HepG2 (cell line): ENCODE measurements around the gene SMG7. TPM values are rescaled to one million over a fixed set of nuclear protein-coding genes. Genes with fewer than 3 reads are reported as not detected.

Experiments
- ADNP ChIP-seq: sonication (generic); formaldehyde crosslinking; IDR thresholded peaks from 2 replicates; pipeline ENCODE4 v1.4.0; 2020; ENCODE audit warnings: missing genetic modification reagents
- BRD4 ChIP-seq: sonication (generic); formaldehyde crosslinking; IDR thresholded peaks from 2 replicates; pipeline ENCODE4 v1.4.0; 2020; ENCODE audit warnings: missing genetic modification reagents
- MED1 ChIP-seq: sonication (generic); formaldehyde crosslinking; IDR thresholded peaks from 2 replicates; pipeline ENCODE4 v1.4.0; 2020; ENCODE audit warnings: missing genetic modification reagents
- MEF2D ChIP-seq: sonication (generic); formaldehyde crosslinking; IDR thresholded peaks from 2 replicates; pipeline ENCODE4 v1.5.1; 2020; ENCODE audit warnings: mild to moderate bottlenecking, missing genetic modification reagents
- MEIS2 ChIP-seq: sonication (generic); formaldehyde crosslinking; IDR thresholded peaks from 2 replicates; pipeline ENCODE4 v1.9.0; 2021; ENCODE audit warnings: mild to moderate bottlenecking, missing genetic modification reagents
- NFKBIZ ChIP-seq: IDR thresholded peaks from 2 replicates; pipeline ENCODE4 v1.6.1; 2018; ENCODE audit warnings: missing genetic modification reagents, missing compliant biosample characterization
- SP2 ChIP-seq: sonication (generic); formaldehyde crosslinking; IDR thresholded peaks from 2 replicates; pipeline ENCODE4 v1.5.1; 2020; ENCODE audit warnings: mild to moderate bottlenecking, missing genetic modification reagents
- SPEN ChIP-seq: sonication (generic); formaldehyde crosslinking; IDR thresholded peaks from 2 replicates; pipeline ENCODE4 v1.5.1; 2020; ENCODE audit warnings: low read depth, mild to moderate bottlenecking, missing genetic modification reagents
- TOPORS ChIP-seq: sonication (generic); formaldehyde crosslinking; IDR thresholded peaks from 2 replicates; pipeline ENCODE4 v1.8.0; 2023; ENCODE audit warnings: mild to moderate bottlenecking, missing genetic modification reagents
- ZBTB38 ChIP-seq: sonication (generic); formaldehyde crosslinking; IDR thresholded peaks from 2 replicates; pipeline ENCODE4 v1.5.1; 2020; ENCODE audit warnings: mild to moderate bottlenecking, missing genetic modification reagents
- ZNF143 ChIP-seq: sonication (generic); formaldehyde crosslinking; IDR thresholded peaks from 2 replicates; pipeline ENCODE4 v1.4.0; 2020; ENCODE audit warnings: missing genetic modification reagents
- ZNF619 ChIP-seq: sonication (generic); formaldehyde crosslinking; IDR thresholded peaks from 2 replicates; pipeline ENCODE4 v1.4.0; 2020; ENCODE audit warnings: mild to moderate bottlenecking, missing genetic modification reagents
- ZNF841 ChIP-seq: sonication (generic); formaldehyde crosslinking; IDR thresholded peaks from 2 replicates; pipeline ENCODE4 v1.8.1; 2023; ENCODE audit warnings: missing genetic modification reagents, borderline replicate concordance
- polyA plus RNA-seq, 8 experiments: library from polyadenylated mRNA; depleted of rRNA in 3 of 8; stranded (reverse) in 7 of 8; unstranded in 1 of 8; fragments of >200 nt; fragmentation: Illumina TruSeq in 4 of 8; extraction: Trizol in 4 of 8; gene quantifications; 2 replicates each; pipeline versions ENCODE4 v1.2.1 to v1.2.3, GENCODE V29; 2011 to 2016; ENCODE audit warnings: low read depth in 4 of 8, missing spikeins in 1 of 8, mixed read lengths in 1 of 8; ENCODE audit not compliant: insufficient read depth in 1 of 8
- total RNA-seq, 5 experiments: library from RNA; depleted of rRNA; stranded (reverse); fragments of >200 nt; fragmentation: Illumina TruSeq; extraction: Trizol; gene quantifications; 2 replicates each; pipeline ENCODE4 v1.2.3, GENCODE V29; 2016; ENCODE audit warnings: low read depth in 1 of 5
- TF ChIP-seq, protein P1 (sequence below): sonication (generic); formaldehyde crosslinking; IDR thresholded peaks from 2 replicates; pipeline ENCODE4 v1.4.0; 2020; ENCODE audit warnings: mild to moderate bottlenecking, missing genetic modification reagents
- TF ChIP-seq, protein P2 (sequence below): sonication (generic); formaldehyde crosslinking; IDR thresholded peaks from 2 replicates; pipeline ENCODE4 v1.8.1; 2023; ENCODE audit warnings: mild to moderate bottlenecking, inconsistent platforms, moderate library complexity, missing genetic modification reagents, borderline replicate concordance
- TF ChIP-seq, protein P3 (sequence below): sonication (generic); formaldehyde crosslinking; IDR thresholded peaks from 2 replicates; pipeline ENCODE4 v1.4.0; 2020; ENCODE audit warnings: mild to moderate bottlenecking, missing genetic modification reagents
- TF ChIP-seq, protein P4 (sequence below): sonication (generic); formaldehyde crosslinking; IDR thresholded peaks from 2 replicates; pipeline ENCODE4 v1.4.0; 2020; ENCODE audit warnings: mild to moderate bottlenecking, low read depth, missing genetic modification reagents
- TF ChIP-seq, protein P5 (sequence below): sonication (generic); formaldehyde crosslinking; IDR thresholded peaks from 2 replicates; pipeline ENCODE4 v1.5.0; 2020; ENCODE audit warnings: missing genetic modification reagents

SMG7 gene
- total and polyA plus RNA-seq, 2 of the 13 experiments (the other 11 are each of a cell fraction or from before 2014, with no cell fraction given): 14.9 to 27.9 TPM

DNA sequence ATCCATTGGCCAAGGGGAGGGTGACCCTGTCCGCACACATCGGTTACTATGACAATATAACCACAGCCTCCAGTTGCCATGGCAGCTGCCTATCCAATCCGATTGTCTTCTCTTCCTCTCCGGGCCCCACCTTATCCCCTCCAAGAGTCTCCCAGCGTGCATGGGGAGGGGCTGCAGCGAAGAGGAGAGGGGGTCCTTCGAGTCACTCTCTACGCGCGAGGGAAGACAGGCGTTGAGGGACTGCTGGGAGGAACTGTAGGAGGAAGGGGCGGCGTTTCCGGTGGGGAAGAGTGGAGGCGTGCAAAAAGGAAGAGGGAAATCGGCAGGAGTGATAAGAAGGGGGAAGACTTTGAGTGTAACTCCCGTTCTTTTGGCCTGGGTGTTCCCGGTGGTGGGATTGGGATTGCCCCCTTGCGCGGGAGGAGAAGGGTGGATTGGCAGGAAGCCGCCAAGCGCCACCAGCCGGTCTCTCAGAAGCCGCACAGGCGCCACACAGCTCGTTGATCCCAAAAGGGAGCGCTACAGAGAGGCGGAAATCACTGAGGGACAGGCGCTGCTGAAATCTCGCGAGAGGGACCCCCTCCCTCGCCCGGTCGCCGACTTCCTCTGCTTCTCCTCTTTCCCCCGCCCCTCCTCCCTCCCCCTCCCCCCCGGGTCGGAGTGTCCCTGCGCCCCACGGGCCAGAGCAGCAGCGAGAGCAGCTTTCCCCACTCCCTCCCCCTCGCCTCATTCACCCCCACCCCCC is 384 bp upstream of the SMG7 start (continued):
- TF ChIP-seq, protein P1, sequence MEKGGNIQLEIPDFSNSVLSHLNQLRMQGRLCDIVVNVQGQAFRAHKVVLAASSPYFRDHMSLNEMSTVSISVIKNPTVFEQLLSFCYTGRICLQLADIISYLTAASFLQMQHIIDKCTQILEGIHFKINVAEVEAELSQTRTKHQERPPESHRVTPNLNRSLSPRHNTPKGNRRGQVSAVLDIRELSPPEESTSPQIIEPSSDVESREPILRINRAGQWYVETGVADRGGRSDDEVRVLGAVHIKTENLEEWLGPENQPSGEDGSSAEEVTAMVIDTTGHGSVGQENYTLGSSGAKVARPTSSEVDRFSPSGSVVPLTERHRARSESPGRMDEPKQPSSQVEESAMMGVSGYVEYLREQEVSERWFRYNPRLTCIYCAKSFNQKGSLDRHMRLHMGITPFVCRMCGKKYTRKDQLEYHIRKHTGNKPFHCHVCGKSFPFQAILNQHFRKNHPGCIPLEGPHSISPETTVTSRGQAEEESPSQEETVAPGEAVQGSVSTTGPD (CRISPR knock-in tag): no peak
- peak; percentile 93 for TF ChIP-seq BRD4 (CRISPR knock-in tag)
- TF ChIP-seq, protein P2, sequence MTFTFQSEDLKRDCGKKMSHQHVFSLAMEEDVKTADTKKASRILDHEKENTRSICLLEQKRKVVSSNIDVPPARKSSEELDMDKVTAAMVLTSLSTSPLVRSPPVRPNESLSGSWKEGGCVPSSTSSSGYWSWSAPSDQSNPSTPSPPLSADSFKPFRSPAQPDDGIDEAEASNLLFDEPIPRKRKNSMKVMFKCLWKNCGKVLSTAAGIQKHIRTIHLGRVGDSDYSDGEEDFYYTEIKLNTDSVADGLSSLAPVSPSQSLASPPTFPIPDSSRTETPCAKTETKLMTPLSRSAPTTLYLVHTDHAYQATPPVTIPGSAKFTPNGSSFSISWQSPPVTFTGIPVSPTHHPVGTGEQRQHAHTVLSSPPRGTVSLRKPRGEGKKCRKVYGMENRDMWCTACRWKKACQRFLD (CRISPR knock-in tag): no peak
- no peak for TF ChIP-seq ADNP (CRISPR knock-in tag)
- no peak for TF ChIP-seq ZNF841 (CRISPR knock-in tag)
- peak; percentile 48; the same call in 1 of the 2 replicates for TF ChIP-seq SP2
- no peak; the same call in 1 of the 2 replicates for TF ChIP-seq NFKBIZ
- TF ChIP-seq, protein P3, sequence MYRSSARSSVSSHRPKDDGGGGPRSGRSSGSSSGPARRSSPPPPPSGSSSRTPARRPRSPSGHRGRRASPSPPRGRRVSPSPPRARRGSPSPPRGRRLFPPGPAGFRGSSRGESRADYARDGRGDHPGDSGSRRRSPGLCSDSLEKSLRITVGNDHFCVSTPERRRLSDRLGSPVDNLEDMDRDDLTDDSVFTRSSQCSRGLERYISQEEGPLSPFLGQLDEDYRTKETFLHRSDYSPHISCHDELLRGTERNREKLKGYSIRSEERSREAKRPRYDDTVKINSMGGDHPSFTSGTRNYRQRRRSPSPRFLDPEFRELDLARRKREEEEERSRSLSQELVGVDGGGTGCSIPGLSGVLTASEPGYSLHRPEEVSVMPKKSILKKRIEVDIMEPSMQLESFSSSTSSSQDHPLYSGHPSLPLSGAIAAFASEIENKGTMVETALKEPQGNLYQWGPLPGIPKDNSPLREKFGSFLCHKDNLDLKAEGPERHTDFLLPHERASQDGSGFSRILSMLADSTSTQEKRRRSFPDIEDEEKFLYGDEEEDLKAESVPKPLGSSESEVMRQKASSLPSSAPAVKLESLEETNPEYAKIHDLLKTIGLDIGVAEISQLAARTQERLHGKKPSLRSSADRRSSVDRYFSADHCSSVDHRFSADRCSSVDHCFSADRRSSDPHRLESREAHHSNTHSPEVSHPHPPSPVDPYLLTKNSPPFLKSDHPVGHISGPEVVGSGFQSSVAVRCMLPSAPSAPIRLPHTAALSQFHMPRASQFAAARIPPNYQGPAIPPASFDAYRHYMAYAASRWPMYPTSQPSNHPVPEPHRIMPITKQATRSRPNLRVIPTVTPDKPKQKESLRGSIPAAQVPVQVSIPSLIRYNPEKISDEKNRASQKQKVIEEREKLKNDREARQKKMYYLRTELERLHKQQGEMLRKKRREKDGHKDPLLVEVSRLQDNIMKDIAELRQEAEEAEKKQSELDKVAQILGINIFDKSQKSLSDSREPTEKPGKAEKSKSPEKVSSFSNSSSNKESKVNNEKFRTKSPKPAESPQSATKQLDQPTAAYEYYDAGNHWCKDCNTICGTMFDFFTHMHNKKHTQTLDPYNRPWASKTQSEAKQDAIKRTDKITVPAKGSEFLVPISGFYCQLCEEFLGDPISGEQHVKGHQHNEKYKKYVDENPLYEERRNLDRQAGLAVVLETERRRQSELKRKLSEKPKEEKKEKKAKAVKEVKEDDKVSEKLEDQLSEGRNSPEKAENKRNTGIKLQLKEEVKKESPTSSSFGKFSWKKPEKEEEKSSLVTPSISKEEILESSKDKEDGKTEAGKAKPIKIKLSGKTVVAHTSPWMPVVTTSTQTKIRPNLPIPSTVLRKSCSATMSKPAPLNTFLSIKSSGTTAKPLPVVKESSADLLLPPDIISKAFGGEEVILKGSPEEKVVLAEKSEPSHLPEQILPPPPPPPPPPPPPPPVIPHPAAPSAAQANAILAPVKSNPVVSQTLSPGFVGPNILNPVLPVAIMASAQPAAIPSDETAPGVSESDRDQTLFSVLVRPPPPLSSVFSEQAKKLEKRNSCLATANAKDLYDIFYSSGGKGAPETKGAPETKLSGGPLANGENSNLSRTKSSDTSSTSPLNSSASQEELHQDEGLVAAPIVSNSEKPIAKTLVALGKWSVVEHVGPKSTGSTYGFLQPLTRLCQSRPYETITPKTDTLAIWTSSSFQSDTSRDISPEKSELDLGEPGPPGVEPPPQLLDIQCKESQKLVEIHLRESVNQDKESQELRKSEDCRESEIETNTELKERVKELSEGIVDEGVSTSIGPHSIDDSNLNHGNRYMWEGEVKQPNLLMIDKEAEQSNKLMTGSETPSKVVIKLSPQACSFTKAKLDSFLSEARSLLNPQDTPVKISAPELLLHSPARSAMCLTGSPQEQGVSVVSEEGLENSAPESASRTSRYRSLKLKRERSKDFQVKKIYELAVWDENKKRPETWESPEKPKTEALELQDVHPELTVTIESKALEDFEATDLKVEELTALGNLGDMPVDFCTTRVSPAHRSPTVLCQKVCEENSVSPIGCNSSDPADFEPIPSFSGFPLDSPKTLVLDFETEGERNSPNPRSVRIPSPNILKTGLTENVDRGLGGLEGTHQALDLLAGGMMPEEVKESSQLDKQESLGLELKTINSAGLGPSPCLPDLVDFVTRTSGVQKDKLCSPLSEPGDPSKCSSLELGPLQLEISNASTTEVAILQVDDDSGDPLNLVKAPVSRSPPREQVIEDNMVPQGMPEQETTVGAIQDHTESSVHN: no peak
- TF ChIP-seq MEIS2 (CRISPR knock-in tag): no peak; the same call in 1 of the 2 replicates
- peak; percentile 78 for TF ChIP-seq MEF2D (CRISPR knock-in tag)
- peak; percentile 78 for TF ChIP-seq MED1 (CRISPR knock-in tag)
- no peak for TF ChIP-seq ZBTB38
- TF ChIP-seq SPEN: no peak; the same call in 1 of the 2 replicates
- TF ChIP-seq, protein P4, sequence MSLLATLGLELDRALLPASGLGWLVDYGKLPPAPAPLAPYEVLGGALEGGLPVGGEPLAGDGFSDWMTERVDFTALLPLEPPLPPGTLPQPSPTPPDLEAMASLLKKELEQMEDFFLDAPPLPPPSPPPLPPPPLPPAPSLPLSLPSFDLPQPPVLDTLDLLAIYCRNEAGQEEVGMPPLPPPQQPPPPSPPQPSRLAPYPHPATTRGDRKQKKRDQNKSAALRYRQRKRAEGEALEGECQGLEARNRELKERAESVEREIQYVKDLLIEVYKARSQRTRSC (CRISPR knock-in tag): no peak
- TF ChIP-seq, protein P5, sequence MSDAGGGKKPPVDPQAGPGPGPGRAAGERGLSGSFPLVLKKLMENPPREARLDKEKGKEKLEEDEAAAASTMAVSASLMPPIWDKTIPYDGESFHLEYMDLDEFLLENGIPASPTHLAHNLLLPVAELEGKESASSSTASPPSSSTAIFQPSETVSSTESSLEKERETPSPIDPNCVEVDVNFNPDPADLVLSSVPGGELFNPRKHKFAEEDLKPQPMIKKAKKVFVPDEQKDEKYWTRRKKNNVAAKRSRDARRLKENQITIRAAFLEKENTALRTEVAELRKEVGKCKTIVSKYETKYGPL (CRISPR knock-in tag): no peak
- no peak for TF ChIP-seq ZNF619 (CRISPR knock-in tag)
- TF ChIP-seq TOPORS (CRISPR knock-in tag): no peak
- TF ChIP-seq ZNF143 (CRISPR knock-in tag): peak; percentile 67; the same call in 1 of the 2 replicates
